Measurements from ENCODE around the gene HTT. TPM values are rescaled to one million over a fixed set of nuclear protein-coding genes. Genes with fewer than 3 reads are reported as not detected.

HTT gene
- total and polyA plus RNA-seq, 3 experiments from 2014 or later = 5.1 to 58.6 (median 54.7) TPM

GRCh38 chr4:3197366-3198105 is 123.1 kb downstream of the HTT start:
- Histone ChIP-seq H3K27ac (ENCODE audit: low read depth, low read length) (no peak overlapping the region), H3K27me3 (ENCODE audit: insufficient read depth, low read length, poor library complexity, severe bottlenecking) (no peaks in the 10 kb centered on the region), H3K4me1 (ENCODE audit: insufficient read depth, low read length) (peaks cover 81% of the 10 kb centered on the region), H3K9me3 (ENCODE audit: low read length) (no peaks in the 10 kb centered on the region), H3K4me3 (ENCODE audit: low read length) (no peak overlapping the region), H3K36me3 (ENCODE audit: insufficient read depth, low read length) (no peaks in the 10 kb centered on the region)
- ChIA-PET POLR2A (no interaction called here), CTCF (interaction anchor here (1.4 kb wide), 1 partner anchor 59 kb away, joined by 3 read pairs; no protein-coding TSS in a partner anchor)
- H3K27ac Mint-ChIP-seq = peak overlapping the region; percentile 36 to 94 (median 78)
- H3K9me3 Mint-ChIP-seq = no peaks in the 10 kb centered on the region
- H3K36me3 Mint-ChIP-seq = peaks cover 4 to 45% (median 7%) of the 10 kb centered on the region in 3 donors
- peaks cover 69 to 85% (median 76%) of the 10 kb centered on the region in 3 donors for H3K4me1 Mint-ChIP-seq
- no peaks in the 10 kb centered on the region for H3K27me3 Mint-ChIP-seq
- H3K4me3 Mint-ChIP-seq = peak overlapping the region in 6 of 7 donors; percentile 27 to 79 (median 63)
- DNase-seq = no peak

GRCh38 chr4:3198906-3199305 is 124.4 kb downstream of the HTT start:
- no peak overlapping the region for H3K4me3 Mint-ChIP-seq
- H3K27me3 ChIP-seq (ENCODE audit: insufficient read depth, low read length, poor library complexity, severe bottlenecking) = no peaks in the 10 kb centered on the region
- peaks cover 81% of the 10 kb centered on the region for H3K4me1 ChIP-seq (ENCODE audit: insufficient read depth, low read length)
- H3K4me1 Mint-ChIP-seq = peaks cover 70 to 85% (median 76%) of the 10 kb centered on the region in 3 donors
- no peak overlapping the region for H3K4me3 ChIP-seq (ENCODE audit: low read length)
- peaks cover 4 to 43% (median 5%) of the 10 kb centered on the region in 3 donors for H3K36me3 Mint-ChIP-seq
- DNase-seq = no peak
- POLR2A ChIA-PET = no interaction called here
- CTCF ChIA-PET = interaction anchor here (0.6 to 1.0 kb wide), 2 partner anchors 194 to 281 kb away, joined by 3 read pairs; no protein-coding TSS in a partner anchor
- no peaks in the 10 kb centered on the region for H3K36me3 ChIP-seq (ENCODE audit: insufficient read depth, low read length)
- H3K27ac Mint-ChIP-seq = peak overlapping the region in 2 of 8 donors; percentile 21 to 35
- H3K27ac ChIP-seq (ENCODE audit: low read depth, low read length) = no peak overlapping the region
- no peaks in the 10 kb centered on the region for H3K9me3 ChIP-seq (ENCODE audit: low read length)
- H3K9me3 Mint-ChIP-seq = no peaks in the 10 kb centered on the region
- H3K27me3 Mint-ChIP-seq = no peaks in the 10 kb centered on the region

- Histone ChIP-seq H3K4me1 (ENCODE audit: insufficient read depth, low read length) (peaks cover 75% of the 10 kb centered on the region), H3K9me3 (ENCODE audit: low read length) (no peaks in the 10 kb centered on the region), H3K36me3 (ENCODE audit: insufficient read depth, low read length) (no peaks in the 10 kb centered on the region), H3K4me3 (ENCODE audit: low read length) (no peak overlapping the region), H3K27me3 (ENCODE audit: insufficient read depth, low read length, poor library complexity, severe bottlenecking) (no peaks in the 10 kb centered on the region), H3K27ac (ENCODE audit: low read depth, low read length) (no peak overlapping the region)
- POLR2A ChIA-PET = interaction anchor here (0.7 kb wide), 1 partner anchor 11 kb away, joined by 4 read pairs; no protein-coding TSS in a partner anchor
- Mint-ChIP-seq H3K4me1 (peaks cover 63 to 83% (median 77%) of the 10 kb centered on the region in 3 donors), H3K9me3 (no peaks in the 10 kb centered on the region), H3K27ac (no peak overlapping the region), H3K36me3 (peaks cover 4 to 42% (median 5%) of the 10 kb centered on the region in 3 donors), H3K4me3 (no peak overlapping the region), H3K27me3 (no peaks in the 10 kb centered on the region)
- CTCF ChIA-PET = interaction anchor here (1.0 kb wide), 1 partner anchor 280 kb away, joined by 3 read pairs; no protein-coding TSS in a partner anchor
- no peak for DNase-seq
Measured at GRCh38 chr4:3199653-3200422, 125.4 kb downstream of the HTT start.

DNA sequence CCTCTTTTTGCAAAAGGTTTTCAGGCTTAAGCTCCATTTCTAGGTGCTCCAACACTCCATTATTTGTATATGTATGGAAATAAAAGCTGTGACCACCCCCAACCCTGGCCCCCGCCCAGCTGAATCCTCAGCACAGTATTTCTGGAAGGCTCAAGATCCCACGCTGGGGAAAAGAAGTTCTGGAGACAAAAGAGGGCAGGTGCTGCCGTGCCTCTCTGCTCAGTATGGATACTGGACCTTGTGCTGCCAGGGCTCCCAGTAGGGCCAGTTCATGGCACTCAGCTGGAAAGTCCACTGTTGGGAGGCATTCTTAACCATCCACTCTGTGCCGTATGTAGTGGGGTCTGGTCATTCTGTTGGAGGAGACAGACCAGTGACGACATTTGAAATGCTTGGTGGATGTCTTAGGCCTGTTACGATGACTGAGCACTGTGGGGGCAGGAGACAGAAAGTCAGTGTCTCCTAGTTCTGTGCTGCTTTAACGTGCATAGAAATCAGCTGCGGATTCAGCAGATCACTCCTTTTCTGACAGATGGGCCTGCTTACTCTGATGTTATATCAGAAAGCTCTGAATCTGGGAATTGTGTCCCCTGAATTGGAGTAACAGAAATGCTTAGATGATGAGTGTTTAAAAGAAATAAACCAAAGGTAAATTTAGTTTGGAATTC is 126.1 kb downstream of the HTT start:
- ChIA-PET POLR2A (no interaction called here), CTCF (no interaction called here)
- Mint-ChIP-seq H3K4me1 (peaks cover 56 to 78% (median 71%) of the 10 kb centered on the region in 3 donors), H3K9me3 (no peaks in the 10 kb centered on the region), H3K4me3 (peak overlapping the region in 1 of 7 donors; percentile 10), H3K36me3 (peaks cover 0 to 38% (median 2%) of the 10 kb centered on the region in 3 donors), H3K27ac (peak overlapping the region in 3 of 8 donors; percentile 19 to 47 (median 22)), H3K27me3 (no peaks in the 10 kb centered on the region)
- Histone ChIP-seq H3K9me3 (ENCODE audit: low read length) (no peaks in the 10 kb centered on the region), H3K4me3 (ENCODE audit: low read length) (no peak overlapping the region), H3K27ac (ENCODE audit: low read depth, low read length) (no peak overlapping the region), H3K27me3 (ENCODE audit: insufficient read depth, low read length, poor library complexity, severe bottlenecking) (no peaks in the 10 kb centered on the region), H3K36me3 (ENCODE audit: insufficient read depth, low read length) (no peaks in the 10 kb centered on the region), H3K4me1 (ENCODE audit: insufficient read depth, low read length) (peaks cover 68% of the 10 kb centered on the region)
- no peak for DNase-seq

- no peaks in the 10 kb centered on the region for H3K9me3 ChIP-seq (ENCODE audit: low read length)
- ChIA-PET POLR2A (interaction anchor here (0.6 to 1.0 kb wide), 2 partner anchors 12 to 24 kb away, joined by 3 read pairs; no protein-coding TSS in a partner anchor), CTCF (interaction anchor here (1.1 to 3.0 kb wide), 2 partner anchors 9 to 22 kb away, joined by 3 to 11 read pairs; no protein-coding TSS in a partner anchor)
- H3K4me1 Mint-ChIP-seq = peaks cover 44 to 67% (median 58%) of the 10 kb centered on the region in 3 donors
- H3K36me3 ChIP-seq (ENCODE audit: insufficient read depth, low read length) = peaks cover 8% of the 10 kb centered on the region
- H3K27ac Mint-ChIP-seq = peak overlapping the region; percentile 65 to 91 (median 84)
- no peaks in the 10 kb centered on the region for H3K9me3 Mint-ChIP-seq
- H3K4me3 ChIP-seq (ENCODE audit: low read length) = peak overlapping the region; percentile 23
- peaks cover 8 to 39% (median 8%) of the 10 kb centered on the region in 3 donors for H3K36me3 Mint-ChIP-seq
- no peaks in the 10 kb centered on the region for H3K27me3 Mint-ChIP-seq
- peaks cover 54% of the 10 kb centered on the region for H3K4me1 ChIP-seq (ENCODE audit: insufficient read depth, low read length)
- peak overlapping the region; percentile 17 to 87 (median 74) for H3K4me3 Mint-ChIP-seq
- H3K27ac ChIP-seq (ENCODE audit: low read depth, low read length) = peak overlapping the region; percentile 51
- peak; percentile 47 to 86 (median 83) for DNase-seq
- H3K27me3 ChIP-seq (ENCODE audit: insufficient read depth, low read length, poor library complexity, severe bottlenecking) = no peaks in the 10 kb centered on the region
Measured at GRCh38 chr4:3201718-3202702, 127.5 kb downstream of the HTT start.

- peak overlapping the region; percentile 17 to 87 (median 74) for H3K4me3 Mint-ChIP-seq
- ChIA-PET POLR2A (interaction anchor here (0.6 to 1.0 kb wide), 2 partner anchors 13 to 23 kb away, joined by 3 read pairs; no protein-coding TSS in a partner anchor), CTCF (interaction anchor here (3.0 kb wide), 1 partner anchor 11 kb away, joined by 11 read pairs; no protein-coding TSS in a partner anchor)
- Histone ChIP-seq H3K27me3 (ENCODE audit: insufficient read depth, low read length, poor library complexity, severe bottlenecking) (no peaks in the 10 kb centered on the region), H3K4me3 (ENCODE audit: low read length) (peak overlapping the region; percentile 13), H3K36me3 (ENCODE audit: insufficient read depth, low read length) (peaks cover 19% of the 10 kb centered on the region), H3K4me1 (ENCODE audit: insufficient read depth, low read length) (peaks cover 44% of the 10 kb centered on the region), H3K27ac (ENCODE audit: low read depth, low read length) (peak overlapping the region; percentile 39), H3K9me3 (ENCODE audit: low read length) (no peaks in the 10 kb centered on the region)
- peaks cover 11 to 48% (median 13%) of the 10 kb centered on the region in 3 donors for H3K36me3 Mint-ChIP-seq
- H3K4me1 Mint-ChIP-seq = peaks cover 37 to 58% (median 51%) of the 10 kb centered on the region in 3 donors
- no peaks in the 10 kb centered on the region for H3K9me3 Mint-ChIP-seq
- peak in 1 of 5 donors; percentile 52 for DNase-seq
- H3K27me3 Mint-ChIP-seq = no peaks in the 10 kb centered on the region
- H3K27ac Mint-ChIP-seq = peak overlapping the region; percentile 40 to 91 (median 84)
Measured at GRCh38 chr4:3202836-3203820, 128.6 kb downstream of the HTT start.

Data from CD8-positive, alpha-beta memory T cell (primary cell).